HCT116 (cell line): ENCODE results near the gene ZBTB16. TPM values are rescaled to one million over a fixed set of nuclear protein-coding genes. Genes with fewer than 3 reads are reported as not detected.
A peak's percentile ranks its signal among the peaks of the same experiment; 100 is the strongest.

ENCODE experiments used
- ATAC-seq: fragments of 200-7000 bp; cut with Tn5 transposase; 2 replicates; pipeline ENCODE4 v1.9.1; 2020; ENCODE audit warnings: mild to moderate bottlenecking, moderate library complexity
- BruUV-seq: library from RNA; stranded (reverse); fragments of 400-500 nt; replicated peaks from 2 replicates; lab custom pipeline; 2021; lab: Mats Ljungman, UMichigan
- CTCF ChIA-PET: fragments of 300-600 bp; sonication (Branson Sonifier 250); formaldehyde crosslinking; loops from one replicate; lab custom pipeline; 2021; ENCODE audit warnings: antibody characterized with exemption; lab: Charles Lee
- POLR2A ChIA-PET: fragments of 300-600, 350-600 bp; sonication (Branson Sonifier 250); formaldehyde crosslinking; loops from one replicate; lab custom pipeline; 2021; ENCODE audit warnings: antibody characterized with exemption; lab: Charles Lee
- RAD21 ChIA-PET, 2 experiments: fragments of 300-600 bp; sonication (Branson Sonifier 250); formaldehyde crosslinking; loops; one replicate each; lab custom pipeline; 2023; ENCODE audit warnings: low total read pairs in 2 of 2; ENCODE audit not compliant: uncharacterized antibody in 2 of 2, unreplicated experiment in 2 of 2, low non-redundant PET in 1 of 2; lab: Charles Lee
- DNase-seq: peaks from one replicate; pipeline ENCODE4 v3.0.0-alpha.2; 2010; ENCODE audit warnings: low read depth, low spot score
- H2AFZ ChIP-seq: fragments of 200-600 bp; shearing (Covaris generic), sonication (generic); 2 replicates; pipeline ENCODE4 v1.6.1; 2017; ENCODE audit warnings: low read depth, mixed run types, mixed read lengths, antibody characterized with exemption, low read length; ENCODE audit not compliant: poor library complexity, severe bottlenecking
- H3K27ac ChIP-seq: 2 replicates; pipeline ENCODE4 v1.5.1; 2012; ENCODE audit warnings: low read depth, low read length
- H3K27me3 ChIP-seq: fragments of 200-600 bp; sonication (generic); 2 replicates; pipeline ENCODE4 v1.6.1; 2016; ENCODE audit warnings: mixed run types, low read length, mixed read lengths; ENCODE audit not compliant: insufficient read depth
- H3K36me3 ChIP-seq, 2 experiments: fragments of 200-500 bp in 1 of 2; fragments of 200-600 bp in 1 of 2; sonication (Bioruptor generic) in 1 of 2; sonication (generic) in 1 of 2; 2 replicates each; pipeline versions ENCODE4 v1.5.1 to v1.6.1; 2014 to 2016; ENCODE audit warnings: low read length in 2 of 2, inconsistent platforms in 1 of 2, mixed read lengths in 1 of 2, mixed run types in 1 of 2; ENCODE audit not compliant: insufficient read depth in 2 of 2, control insufficient read depth in 1 of 2
- H3K4me1 ChIP-seq, 2 experiments: fragments of 200-600 bp in 1 of 2; sonication (generic) in 1 of 2; 2 replicates each; pipeline versions ENCODE4 v1.5.1 to v1.6.1; 2012 to 2017; ENCODE audit warnings: low read length in 2 of 2, inconsistent platforms in 1 of 2, mild to moderate bottlenecking in 1 of 2, mixed read lengths in 1 of 2, mixed run types in 1 of 2, moderate library complexity in 1 of 2; ENCODE audit not compliant: insufficient read depth in 2 of 2, control insufficient read depth in 1 of 2
- H3K4me2 ChIP-seq: fragments of 200-600 bp; sonication (generic); 2 replicates; pipeline ENCODE4 v1.6.1; 2017; ENCODE audit warnings: mixed run types, low read length, mixed read lengths
- H3K4me3 ChIP-seq, 2 experiments: fragments of 200-600 bp in 1 of 2; sonication (generic) in 1 of 2; replicated peaks in 1 of 2; 2 replicates each; pipeline ENCODE4 v1.5.1; 2011 to 2016; ENCODE audit warnings: low read length in 2 of 2, control low read depth in 1 of 2, low read depth in 1 of 2, mild to moderate bottlenecking in 1 of 2, mixed read lengths in 1 of 2, mixed run types in 1 of 2
- H3K79me2 ChIP-seq: fragments of 200-600 bp; sonication (generic); 2 replicates; pipeline ENCODE4 v1.6.1; 2017; ENCODE audit warnings: mild to moderate bottlenecking, mixed run types, low read length, moderate library complexity, mixed read lengths; ENCODE audit not compliant: insufficient read depth
- H3K9ac ChIP-seq: fragments of 200-600 bp; sonication (generic); 2 replicates; pipeline ENCODE4 v1.6.1; 2016; ENCODE audit warnings: low read length, mixed read lengths
- H3K9me2 ChIP-seq: fragments of 200-600 bp; sonication (generic), shearing (Covaris generic); 2 replicates; pipeline ENCODE4 v1.6.1; 2017; ENCODE audit warnings: mixed run types, mild to moderate bottlenecking, moderate library complexity; ENCODE audit not compliant: insufficient read depth
- H3K9me3 ChIP-seq, 2 experiments: fragments of 200-500 bp in 1 of 2; fragments of 200-600 bp in 1 of 2; sonication (Bioruptor generic) in 1 of 2; sonication (generic) in 1 of 2; 2 replicates each; pipeline ENCODE4 v1.6.1; 2014 to 2017; ENCODE audit warnings: low read length in 2 of 2, mixed read lengths in 2 of 2, inconsistent platforms in 1 of 2, low read depth in 1 of 2, mild to moderate bottlenecking in 1 of 2, mixed run types in 1 of 2, moderate library complexity in 1 of 2; ENCODE audit not compliant: control insufficient read depth in 1 of 2, insufficient read depth in 1 of 2
- H4K20me1 ChIP-seq: fragments of 200-600 bp; sonication (generic), shearing (Covaris generic); 2 replicates; pipeline ENCODE4 v1.6.1; 2017; ENCODE audit warnings: mixed run types, mild to moderate bottlenecking, moderate library complexity; ENCODE audit not compliant: insufficient read depth
- CBX3 ChIP-seq: IDR thresholded peaks from 2 replicates; pipeline ENCODE4 v1.6.1; 2012; ENCODE audit warnings: low read depth
- CEBPB ChIP-seq: IDR thresholded peaks from 2 replicates; pipeline ENCODE4 v1.6.1; 2012; ENCODE audit warnings: low read depth
- CTCF ChIP-seq, 3 experiments: fragments of 200-600 bp in 1 of 3; sonication (generic) in 1 of 3; IDR thresholded peaks in 2 of 3; conservative IDR thresholded peaks in 1 of 3; 2 replicates each; pipeline ENCODE4 v1.5.1; 2012 to 2017; ENCODE audit warnings: low read depth in 2 of 3, low read length in 2 of 3, antibody characterized with exemption in 1 of 3, borderline replicate concordance in 1 of 3, control low read depth in 1 of 3, mild to moderate bottlenecking in 1 of 3, mixed read lengths in 1 of 3, mixed run types in 1 of 3, moderate library complexity in 1 of 3; ENCODE audit not compliant: insufficient read depth in 1 of 3
- EGR1 ChIP-seq: IDR thresholded peaks from 2 replicates; pipeline ENCODE4 v1.6.1; 2012; ENCODE audit warnings: low read depth
- ELF1 ChIP-seq: IDR thresholded peaks from 2 replicates; pipeline ENCODE4 v1.6.1; 2012; ENCODE audit warnings: low read depth, borderline replicate concordance
- JUND ChIP-seq: IDR thresholded peaks from 2 replicates; pipeline ENCODE4 v1.6.1; 2012
- POLR2A ChIP-seq: IDR thresholded peaks from 2 replicates; pipeline ENCODE4 v1.7.0; 2011; ENCODE audit warnings: borderline replicate concordance; ENCODE audit not compliant: insufficient read depth, insufficient read length; ENCODE audit errors: extremely low read depth
- POLR2AphosphoS5 ChIP-seq: IDR thresholded peaks from 2 replicates; pipeline ENCODE4 v1.6.1; 2011; ENCODE audit warnings: mild to moderate bottlenecking, low read depth, low read length, moderate library complexity
- RAD21 ChIP-seq: IDR thresholded peaks from 2 replicates; pipeline ENCODE4 v1.6.1; 2012; ENCODE audit warnings: low read depth, mild to moderate bottlenecking
- SIN3A ChIP-seq: IDR thresholded peaks from 2 replicates; pipeline ENCODE4 v1.6.1; 2012; ENCODE audit warnings: low read depth
- SP1 ChIP-seq: IDR thresholded peaks from 2 replicates; pipeline ENCODE4 v1.6.1; 2012; ENCODE audit warnings: low read depth
- YY1 ChIP-seq: IDR thresholded peaks from 2 replicates; pipeline ENCODE4 v1.6.1; 2011; ENCODE audit warnings: low read length, low read depth, moderate library complexity, mild to moderate bottlenecking; ENCODE audit not compliant: insufficient replicate concordance; ENCODE audit errors: extremely low read depth
- ZFX ChIP-seq: fragments of 450-650 bp; IDR thresholded peaks from 2 replicates; pipeline ENCODE4 v1.6.1; 2017
- ZNF274 ChIP-seq: fragments of 200-500 bp; sonication (Bioruptor generic); IDR thresholded peaks from 2 replicates; pipeline ENCODE4 v1.6.1; 2014; ENCODE audit warnings: mild to moderate bottlenecking, low read depth, low read length, inconsistent platforms
- intact Hi-C: fragments of 100-400 bp; cut with micrococcal nuclease; formaldehyde crosslinking; loops from 2 replicates; pipeline ENCODE4 v1.10.0; 2022
- total RNA-seq: library from RNA; stranded (reverse); gene quantifications from one replicate; pipeline ENCODE4 v1.2.1, GENCODE V29; 2021; ENCODE audit not compliant: unreplicated experiment
- TF ChIP-seq, protein P1 (sequence below): IDR thresholded peaks from 2 replicates; pipeline ENCODE4 v1.6.1; 2012; ENCODE audit warnings: low read depth

The ZBTB16 gene
- total RNA-seq, 1 experiment from 2014 or later, result 0.30 TPM

GRCh38 chr11:114180301-114181055 lies 121.0 kb downstream of the ZBTB16 start:
- Histone ChIP-seq H3K9ac (no peak overlapping the region), H2AFZ (no peak overlapping the region), H3K27me3 (peaks cover 55% of the 10 kb centered on the region), H3K27ac (no peak overlapping the region), H3K4me2 (no peak overlapping the region), H3K79me2 (no peaks in the 10 kb centered on the region), H3K9me2 (no peaks in the 10 kb centered on the region), H3K36me3 (no peaks in the 10 kb centered on the region), H3K4me1 (no peaks in the 10 kb centered on the region), H3K9me3 (no peaks in the 10 kb centered on the region), H3K4me3 (no peak overlapping the region), H4K20me1 (no peaks in the 10 kb centered on the region)
- ChIA-PET POLR2A (no interaction called here), CTCF (interaction anchor here (0.6 to 1.8 kb wide), 4 partner anchors 186 to 407 kb away, joined by 3 to 11 read pairs (median 3); partner anchors contain the start of gene ZW10), RAD21 (interaction anchor here in 1 of 2 experiments (1.0 kb wide), 1 partner anchor 152 kb away, joined by 3 read pairs; no protein-coding TSS in a partner anchor)
- TF ChIP-seq RAD21 (peak; percentile 81), POLR2AphosphoS5 (no peak), CTCF (IDR thresholded peaks at IDR 0.05 in 2 of 3, conservative IDR thresholded peaks at IDR 0.05 in 1 of 3; ENCODE audit: borderline replicate concordance in 1 of 3, insufficient read depth in 1 of 3, low read depth in 2 of 3, low read length in 2 of 3) (peak; percentile 63 to 72 (median 71)), SP1 (no peak), POLR2A (no peak)
- no peak for DNase-seq
- ATAC-seq, result peak; percentile 94
- intact Hi-C loops, result loop anchor here (1.0 to 5.0 kb wide), 4 partner anchors 82 to 283 kb away; no protein-coding TSS in a partner anchor
- no TSS peak for BruUV-seq

GRCh38 chr11:114181195-114181594 lies 121.7 kb downstream of the ZBTB16 start:
- H3K9me2 ChIP-seq, result no peaks in the 10 kb centered on the region
- H3K9ac ChIP-seq, result no peak overlapping the region
- no peaks in the 10 kb centered on the region for H3K4me1 ChIP-seq
- no peaks in the 10 kb centered on the region for H3K9me3 ChIP-seq
- POLR2A ChIA-PET, result no interaction called here
- H3K27me3 ChIP-seq, result peaks cover 48% of the 10 kb centered on the region
- H4K20me1 ChIP-seq, result no peaks in the 10 kb centered on the region
- BruUV-seq, result no TSS peak
- ATAC-seq (no peak), DNase-seq (no peak)
- H2AFZ ChIP-seq, result no peak overlapping the region
- RAD21 ChIA-PET, result no interaction called here
- intact Hi-C loops, result loop anchor here (5.0 kb wide), 2 partner anchors 81 to 284 kb away; no protein-coding TSS in a partner anchor
- H3K79me2 ChIP-seq, result no peaks in the 10 kb centered on the region
- no peak overlapping the region for H3K4me2 ChIP-seq
- H3K4me3 ChIP-seq, result no peak overlapping the region
- no peaks in the 10 kb centered on the region for H3K36me3 ChIP-seq
- CTCF ChIA-PET, result interaction anchor here (0.9 to 1.8 kb wide), 2 partner anchors 187 to 285 kb away, joined by 3 to 11 read pairs; no protein-coding TSS in a partner anchor
- H3K27ac ChIP-seq, result no peak overlapping the region
- TF ChIP-seq CBX3, result no peak
- TF ChIP-seq SIN3A, result no peak
- no peak for TF ChIP-seq CEBPB
- TF ChIP-seq ZNF274, result no peak
- TF ChIP-seq JUND, result no peak
- TF ChIP-seq RAD21, result no peak
- TF ChIP-seq SP1, result no peak
- no peak for TF ChIP-seq ZFX
- no peak for TF ChIP-seq ELF1
- TF ChIP-seq EGR1, result no peak
- TF ChIP-seq, protein P1, sequence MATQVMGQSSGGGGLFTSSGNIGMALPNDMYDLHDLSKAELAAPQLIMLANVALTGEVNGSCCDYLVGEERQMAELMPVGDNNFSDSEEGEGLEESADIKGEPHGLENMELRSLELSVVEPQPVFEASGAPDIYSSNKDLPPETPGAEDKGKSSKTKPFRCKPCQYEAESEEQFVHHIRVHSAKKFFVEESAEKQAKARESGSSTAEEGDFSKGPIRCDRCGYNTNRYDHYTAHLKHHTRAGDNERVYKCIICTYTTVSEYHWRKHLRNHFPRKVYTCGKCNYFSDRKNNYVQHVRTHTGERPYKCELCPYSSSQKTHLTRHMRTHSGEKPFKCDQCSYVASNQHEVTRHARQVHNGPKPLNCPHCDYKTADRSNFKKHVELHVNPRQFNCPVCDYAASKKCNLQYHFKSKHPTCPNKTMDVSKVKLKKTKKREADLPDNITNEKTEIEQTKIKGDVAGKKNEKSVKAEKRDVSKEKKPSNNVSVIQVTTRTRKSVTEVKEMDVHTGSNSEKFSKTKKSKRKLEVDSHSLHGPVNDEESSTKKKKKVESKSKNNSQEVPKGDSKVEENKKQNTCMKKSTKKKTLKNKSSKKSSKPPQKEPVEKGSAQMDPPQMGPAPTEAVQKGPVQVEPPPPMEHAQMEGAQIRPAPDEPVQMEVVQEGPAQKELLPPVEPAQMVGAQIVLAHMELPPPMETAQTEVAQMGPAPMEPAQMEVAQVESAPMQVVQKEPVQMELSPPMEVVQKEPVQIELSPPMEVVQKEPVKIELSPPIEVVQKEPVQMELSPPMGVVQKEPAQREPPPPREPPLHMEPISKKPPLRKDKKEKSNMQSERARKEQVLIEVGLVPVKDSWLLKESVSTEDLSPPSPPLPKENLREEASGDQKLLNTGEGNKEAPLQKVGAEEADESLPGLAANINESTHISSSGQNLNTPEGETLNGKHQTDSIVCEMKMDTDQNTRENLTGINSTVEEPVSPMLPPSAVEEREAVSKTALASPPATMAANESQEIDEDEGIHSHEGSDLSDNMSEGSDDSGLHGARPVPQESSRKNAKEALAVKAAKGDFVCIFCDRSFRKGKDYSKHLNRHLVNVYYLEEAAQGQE, result no peak
- no peak for TF ChIP-seq YY1
